ENCODE data around the gene CLEC4A.
"Not testable (repeated sequence)": the region's sequence is repeated elsewhere in the genome, so short reads cannot be mapped to it uniquely, and the experiment has no call there.

Gene CLEC4A

DNA sequence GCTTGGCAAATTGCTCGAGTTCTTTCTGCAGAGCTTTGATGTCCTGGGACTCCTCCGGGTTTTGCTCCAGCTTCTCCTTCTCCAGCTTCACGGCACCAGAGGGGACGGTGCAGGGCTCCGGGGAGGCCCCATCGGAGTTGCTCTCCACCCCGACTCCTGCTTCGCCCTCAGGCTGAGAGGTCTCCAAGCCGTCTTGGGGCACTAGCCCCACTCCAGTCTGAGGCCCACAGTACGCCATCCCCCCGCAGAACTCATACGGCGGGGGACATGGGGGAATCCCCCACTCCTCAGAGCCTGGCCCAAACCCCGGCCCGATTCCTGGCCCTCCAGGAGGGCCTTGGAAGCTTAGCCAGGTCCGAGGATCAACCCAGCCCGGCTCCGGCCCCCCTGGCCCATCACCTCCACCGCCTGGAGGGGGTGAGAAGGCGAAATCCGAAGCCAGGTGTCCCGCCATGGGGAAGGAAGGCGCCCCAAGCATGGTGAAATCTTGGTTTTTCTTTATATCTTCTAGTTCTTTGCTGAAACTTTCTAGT, 11.0 kb downstream of the CLEC4A start:
- DNase-seq (ENCODE audit: low read depth), result not testable (repeated sequence)

DNA sequence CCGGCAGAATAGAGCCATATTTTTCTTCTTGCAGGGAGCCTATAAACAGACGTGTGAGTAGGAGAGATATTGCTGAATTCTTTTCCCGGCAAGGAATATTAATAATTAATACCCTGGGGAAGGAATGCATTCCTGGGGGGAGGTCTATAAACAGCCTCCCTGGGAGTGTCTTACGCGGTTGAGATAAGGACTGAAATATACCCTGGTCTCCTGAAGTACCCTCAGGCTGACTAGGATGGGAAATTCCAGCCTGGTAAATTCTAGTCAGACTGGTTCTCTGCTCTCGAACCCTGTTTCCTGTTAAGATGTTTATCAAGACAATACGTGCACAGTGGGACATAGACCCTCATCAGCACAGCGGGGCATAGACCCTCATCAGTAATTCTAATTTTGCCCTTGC, 18.2 kb downstream of the CLEC4A start:
- not testable (repeated sequence) for DNase-seq (ENCODE audit: low read depth)

DNA sequence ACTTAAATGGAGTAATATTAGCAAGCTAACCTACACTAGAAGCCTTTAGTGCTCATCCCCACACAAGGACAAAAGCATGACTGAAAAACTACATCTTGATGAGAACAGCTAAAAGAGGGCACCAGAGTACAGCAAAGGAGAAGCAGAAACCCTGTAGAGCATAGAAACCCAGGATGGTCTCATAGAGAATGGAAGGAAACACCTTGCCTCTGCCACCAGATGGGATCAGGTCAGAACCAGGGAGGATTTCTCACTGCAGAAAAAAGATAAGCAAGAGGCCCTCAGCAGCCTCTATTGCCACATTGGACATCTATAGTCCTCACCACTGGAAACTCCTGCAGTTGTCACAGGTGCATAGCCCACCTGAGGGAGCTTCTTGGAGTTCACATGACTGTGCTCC, 19.8 kb downstream of the CLEC4A start:
- no peak for DNase-seq (ENCODE audit: low read depth)

DNA sequence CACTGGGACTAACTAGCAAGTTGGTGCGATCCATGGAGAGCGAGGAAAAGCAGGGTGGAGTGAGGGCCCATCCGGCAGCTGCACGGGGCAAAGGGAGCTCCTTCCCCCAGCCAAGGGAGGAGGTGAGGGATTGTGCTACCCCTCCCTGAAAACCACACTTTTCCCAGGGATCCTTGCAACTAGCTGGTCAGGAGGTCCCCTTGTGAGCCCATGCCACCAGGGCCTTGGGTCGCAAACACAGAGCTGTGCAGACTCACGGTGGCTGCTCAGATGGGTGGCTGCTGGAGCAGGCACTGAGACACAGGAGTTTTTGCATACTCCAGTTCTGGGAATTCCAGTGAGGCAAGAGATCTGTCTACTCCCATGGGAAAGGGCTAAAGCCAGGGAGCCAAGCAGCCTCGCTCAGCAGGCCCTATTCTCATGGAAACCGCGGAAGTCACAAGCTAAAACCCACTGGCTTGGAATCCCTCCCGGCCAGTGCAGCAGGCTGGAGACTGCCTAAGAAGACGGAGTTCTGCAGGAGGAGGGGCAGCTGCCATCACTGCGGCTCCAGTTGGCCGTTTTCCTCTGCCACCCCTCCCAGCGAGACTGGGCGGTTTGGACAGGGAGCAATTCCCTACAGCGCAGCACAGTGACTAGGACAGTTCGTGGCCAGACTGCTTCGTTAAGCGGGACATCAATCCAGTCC, 22.5 kb downstream of the CLEC4A start:
- DNase-seq (ENCODE audit: low read depth), result no peak

DNA sequence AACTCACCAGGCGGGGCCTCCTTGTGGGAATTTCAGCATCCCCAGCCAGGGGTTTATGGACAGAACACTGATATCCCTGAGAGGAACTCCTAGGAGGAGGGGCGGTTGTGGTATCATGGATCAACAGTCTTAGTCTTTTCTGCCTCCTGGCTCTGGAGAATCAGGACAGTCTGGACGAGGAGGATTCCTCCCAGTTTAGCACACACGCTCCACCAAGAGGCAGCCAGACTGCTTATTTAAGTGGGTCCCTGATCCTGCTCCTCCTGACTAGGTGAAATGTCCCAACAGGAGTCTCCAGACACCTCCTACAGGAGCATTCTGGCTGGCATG, 23.0 kb downstream of the CLEC4A start:
- DNase-seq (ENCODE audit: low read depth), result no peak

DNA sequence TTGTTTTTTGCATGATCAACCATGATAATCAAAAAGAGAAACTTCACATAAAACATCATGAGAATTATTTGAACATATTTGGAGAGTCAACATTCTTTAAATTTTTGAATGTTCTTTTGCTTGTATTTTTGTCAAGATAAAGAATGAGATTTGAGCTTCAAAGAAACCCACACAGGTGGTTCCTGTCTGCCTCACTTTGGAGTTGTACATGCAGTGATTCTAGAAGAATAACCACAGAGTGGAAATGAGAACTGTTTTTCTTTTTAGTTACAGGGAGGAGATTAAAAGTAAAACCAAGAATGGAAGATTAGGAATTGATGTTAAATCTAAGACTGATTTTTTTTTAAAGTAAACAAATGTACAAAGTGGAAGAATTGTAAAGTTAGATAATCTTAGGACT, 31.1 kb downstream of the CLEC4A start:
- no peak for DNase-seq (ENCODE audit: low read depth)

DNA sequence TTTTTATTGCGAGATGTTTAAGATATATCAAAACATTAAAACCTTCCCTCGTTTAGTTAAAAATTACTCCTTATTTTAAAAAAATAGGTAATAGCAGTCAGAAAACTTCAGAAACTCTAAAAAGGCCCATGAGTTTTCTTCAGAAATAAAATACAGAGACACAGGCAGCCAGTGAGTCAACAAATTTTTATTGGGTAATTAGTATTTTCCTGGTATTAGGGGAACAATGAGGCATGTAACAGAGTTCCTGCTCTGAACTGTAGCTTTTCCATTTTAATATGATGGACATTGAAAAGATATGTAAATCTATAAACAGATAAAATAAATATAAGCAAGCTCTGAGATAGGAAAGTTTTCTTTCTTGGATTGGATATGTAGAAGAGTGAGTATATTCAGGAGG, 33.0 kb downstream of the CLEC4A start:
- DNase-seq (ENCODE audit: low read depth), result no peak

DNA sequence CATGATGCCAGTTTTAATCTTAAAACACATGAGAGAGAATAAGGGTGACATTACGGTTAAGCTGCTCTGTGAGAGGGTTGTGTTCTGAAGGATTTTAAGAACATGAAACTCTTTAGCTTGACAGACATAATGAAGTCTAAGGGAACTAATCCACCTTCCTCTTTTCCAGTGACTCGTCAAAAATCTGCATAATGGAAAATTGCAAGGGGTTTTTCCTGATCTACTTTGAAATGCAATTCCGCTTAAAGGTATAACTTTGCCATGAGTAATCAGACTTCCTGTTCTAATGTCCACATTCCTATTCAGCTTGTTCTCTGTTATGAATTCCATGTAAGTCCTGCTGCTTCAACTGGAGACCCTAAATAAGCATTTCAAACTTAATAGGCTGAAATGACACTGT, 33.4 kb downstream of the CLEC4A start, which contains the start of gene ZNF705A:
Gene ZNF705A (plus strand): TSS at position 171 of the 400 bp plus-strand sequence. CDS start 15,611 bp downstream, outside the sequence.
- DNase-seq (ENCODE audit: low read depth), result no peak

DNA sequence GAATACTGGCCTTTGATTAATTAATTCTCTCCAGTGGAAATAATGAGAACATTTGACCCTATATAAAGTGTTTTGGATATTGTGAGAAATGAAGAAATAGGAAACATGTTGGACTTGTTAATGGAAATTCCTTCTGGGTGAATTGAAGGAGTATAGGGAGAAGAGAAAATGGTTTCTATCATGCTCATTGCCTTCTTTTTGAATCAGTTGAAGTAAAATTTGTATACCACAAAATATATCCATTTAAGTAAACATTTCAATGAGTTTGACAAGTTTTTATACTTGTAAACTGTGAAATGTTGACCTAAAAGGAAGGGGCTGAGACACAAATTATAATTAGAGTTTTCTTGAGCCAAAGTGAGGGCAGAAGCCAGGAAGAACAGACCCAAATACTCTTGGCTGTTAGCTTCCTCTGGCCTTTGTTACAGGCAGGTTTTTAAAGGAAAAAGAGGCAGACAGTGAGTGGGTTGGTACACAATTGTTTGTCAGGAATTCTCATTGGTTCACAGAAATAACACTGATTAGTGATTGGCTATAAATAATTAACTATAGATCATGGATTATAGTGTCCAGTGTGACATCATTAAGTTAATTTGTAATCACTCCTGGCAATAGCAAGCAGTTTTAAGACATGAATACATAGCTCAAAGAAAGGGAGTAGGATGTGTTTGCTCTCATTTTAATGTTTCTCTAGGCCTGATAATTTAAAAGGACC, 34.2 kb downstream of the CLEC4A start:
- DNase-seq (ENCODE audit: low read depth), result no peak

DNA sequence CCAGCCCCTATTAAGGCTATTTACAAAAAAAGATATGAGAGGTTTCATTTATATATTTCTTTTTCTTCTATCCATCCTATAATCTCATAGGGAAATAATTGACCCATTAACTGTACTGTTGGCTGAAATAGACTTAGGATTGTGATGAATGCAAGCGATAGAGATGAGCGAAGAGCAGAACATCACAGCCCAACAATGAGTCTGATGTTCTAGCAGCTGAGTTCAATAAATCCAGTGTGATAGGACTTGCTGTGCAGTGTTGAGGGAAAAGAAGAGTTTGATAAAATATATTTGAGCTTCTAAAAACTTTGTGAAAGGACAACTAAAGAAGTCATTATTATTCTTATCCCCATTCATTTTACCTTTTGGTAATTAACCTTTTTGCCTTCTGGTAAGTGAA, 49.5 kb downstream of the CLEC4A start:
- DNase-seq (ENCODE audit: low read depth), result not testable (repeated sequence)

DNA sequence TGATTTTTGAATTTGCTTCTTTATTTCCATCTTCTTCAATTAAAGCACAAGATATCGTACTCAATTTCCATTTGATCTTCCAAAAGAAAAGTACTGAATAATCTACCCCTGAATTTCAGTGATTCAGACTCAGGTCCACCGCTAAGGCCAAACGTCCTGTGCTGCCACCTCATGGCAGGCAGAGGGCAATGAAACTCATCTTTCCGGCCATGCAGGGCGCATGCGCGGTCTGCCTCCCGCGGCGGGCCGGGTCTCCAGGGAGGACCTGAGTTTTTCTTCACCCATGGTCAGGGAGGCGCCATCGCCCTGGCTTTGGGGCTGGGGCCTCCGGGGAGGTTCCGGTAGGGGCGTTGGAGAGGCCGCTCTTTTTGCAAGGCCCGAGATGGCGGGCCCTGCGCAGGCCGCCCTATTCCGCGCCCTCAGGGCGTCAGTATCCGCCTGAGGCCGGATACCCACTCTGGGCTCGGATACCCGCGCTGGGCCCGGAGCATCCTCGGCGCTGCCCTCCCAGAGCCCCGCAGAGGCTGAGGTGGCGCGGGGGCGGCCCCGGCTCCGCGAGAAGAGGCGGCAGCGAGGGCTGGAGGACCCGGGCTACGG, 56.7 kb downstream of the CLEC4A start:
- peak; percentile 64 for DNase-seq (ENCODE audit: low read depth)

DNA sequence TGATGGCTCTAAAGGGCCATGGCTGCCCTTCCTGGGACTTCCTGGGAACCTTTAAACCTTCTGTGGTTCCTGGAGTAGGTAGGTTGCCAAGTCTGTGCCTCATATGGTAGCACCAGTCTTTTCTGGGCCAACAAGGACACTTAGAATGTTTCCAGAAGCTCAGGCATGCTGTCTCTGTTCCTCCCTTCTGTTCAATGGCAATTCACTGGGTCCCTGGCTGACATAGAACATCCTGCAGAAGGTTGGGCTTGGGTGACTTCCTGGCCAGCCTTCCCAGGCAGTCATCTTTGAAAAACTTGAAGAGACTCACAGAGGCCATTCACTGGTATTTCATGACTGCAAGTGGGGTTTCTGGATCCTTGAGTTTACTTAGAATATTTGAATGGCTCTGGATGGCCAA, 57.9 kb downstream of the CLEC4A start:
- not testable (repeated sequence) for DNase-seq (ENCODE audit: low read depth)

DNA sequence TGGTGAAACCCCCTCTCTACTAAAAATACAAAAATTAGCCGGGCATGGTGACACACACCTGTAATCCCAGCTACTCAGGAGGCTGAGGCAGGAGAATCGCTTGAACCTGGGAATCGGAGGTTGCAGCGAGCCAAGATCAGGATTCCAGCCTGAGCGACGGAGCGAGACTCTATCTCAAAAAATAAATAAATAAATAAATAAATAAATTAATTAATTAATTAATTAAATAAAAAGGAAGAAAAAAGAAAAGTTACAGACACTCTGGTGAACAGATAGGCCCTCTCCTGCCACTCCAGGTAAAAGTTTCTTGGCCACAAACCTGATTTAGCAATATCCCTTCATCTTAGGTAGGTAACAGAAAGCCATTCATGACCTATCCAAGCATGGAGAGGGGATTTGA, 59.5 kb downstream of the CLEC4A start:
- DNase-seq (ENCODE audit: low read depth), result not testable (repeated sequence)

DNA sequence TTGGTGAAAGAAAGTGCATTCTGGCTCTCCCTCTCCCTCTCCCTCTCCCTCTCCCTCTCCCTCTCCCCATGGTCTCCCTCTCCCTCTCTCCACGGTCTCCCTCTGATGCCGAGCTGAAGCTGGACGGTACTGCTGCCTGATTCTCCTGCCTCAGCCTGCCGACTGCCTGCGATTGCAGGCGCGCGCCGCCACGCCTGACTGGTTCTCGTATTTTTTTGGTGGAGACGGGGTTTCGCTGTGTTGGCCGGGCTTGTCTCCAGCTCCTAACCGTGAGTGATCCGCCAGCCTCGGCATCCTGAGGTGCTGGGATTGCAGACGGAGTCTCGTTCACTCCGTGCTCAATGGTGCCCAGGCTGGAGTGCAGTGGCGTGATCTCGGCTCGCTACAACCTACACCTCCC, 59.9 kb downstream of the CLEC4A start:
- not testable (repeated sequence) for DNase-seq (ENCODE audit: low read depth)

DNA sequence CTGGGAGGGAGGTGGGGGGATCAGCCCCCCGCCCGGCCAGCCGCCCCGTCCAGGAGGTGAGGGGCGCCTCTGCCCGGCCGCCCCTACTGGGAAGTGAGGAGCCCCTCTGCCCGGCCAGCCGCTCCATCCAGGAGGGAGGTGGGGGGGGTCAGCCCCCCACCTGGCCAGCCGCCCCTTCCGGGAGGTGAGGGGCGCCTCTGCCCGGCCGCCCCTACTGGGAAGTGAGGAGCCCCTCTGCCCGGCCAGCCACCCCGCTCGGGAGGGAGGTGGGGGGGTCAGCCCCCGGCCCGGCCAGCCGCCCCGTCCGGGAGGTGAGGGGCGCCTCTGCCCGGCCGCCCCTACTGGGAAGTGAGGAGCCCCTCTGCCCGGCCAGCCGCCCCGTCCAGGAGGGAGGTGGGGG, 60.8 kb downstream of the CLEC4A start:
- DNase-seq (ENCODE audit: low read depth), result not testable (repeated sequence)

DNA sequence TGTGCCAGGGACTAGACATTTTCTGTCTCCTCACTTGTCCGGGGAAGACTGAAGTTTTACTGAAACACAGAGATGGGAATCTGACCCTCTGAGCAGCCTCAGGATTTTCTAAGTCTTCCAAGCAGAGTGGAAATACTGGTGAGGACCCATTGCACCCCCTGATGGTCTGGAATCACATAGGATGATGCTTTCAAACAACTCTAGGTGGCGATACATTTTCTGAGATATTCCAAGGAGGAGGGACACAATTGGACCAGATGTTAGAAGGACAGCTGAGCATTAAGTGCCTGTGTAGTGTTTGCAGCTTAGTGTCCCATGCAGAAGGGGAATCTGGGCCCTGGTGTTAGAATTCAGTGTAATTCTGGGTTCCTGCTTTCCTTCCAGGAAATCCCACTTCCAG, 64.7 kb downstream of the CLEC4A start:
- DNase-seq (ENCODE audit: low read depth), result not testable (repeated sequence)
